Heart right ventricle (tissue), 16 donors: ENCODE data around the gene SLC39A3. TPM values are rescaled to one million over a fixed set of nuclear protein-coding genes. Genes with fewer than 3 reads are reported as not detected.

Experiments
- ATAC-seq, 8 donors: fragments of 200-7000 bp; cut with Tn5 transposase; one replicate each; pipeline ENCODE4 v1.9.1; 2020; ENCODE audit warnings: mild to moderate bottlenecking in 8 of 8, moderate library complexity in 8 of 8, moderate number of reproducible peaks in 1 of 8
- DNase-seq, 2 donors: peaks; one replicate each; pipeline ENCODE4 v3.0.0-alpha.2; 2020
- H3K27ac ChIP-seq, 10 donors: fragments of 200-600 bp; sonication (generic) in 2 of 10; one replicate each; pipeline versions ENCODE4 v1.5.0 to v1.8.0; 2020 to 2022; ENCODE audit warnings: mild to moderate bottlenecking in 3 of 10
- H3K27me3 ChIP-seq, 7 donors: fragments of 200-600 bp; one replicate each; pipeline ENCODE4 v1.8.0; 2021 to 2022; ENCODE audit warnings: mild to moderate bottlenecking in 2 of 7
- H3K36me3 ChIP-seq, 9 donors: fragments of 200-600 bp; sonication (generic) in 1 of 9; one replicate each; pipeline versions ENCODE4 v1.5.0 to v1.8.0; 2020 to 2022; ENCODE audit warnings: mild to moderate bottlenecking in 2 of 9
- H3K4me1 ChIP-seq, 9 donors: fragments of 200-600 bp; sonication (generic) in 1 of 9; one replicate each; pipeline versions ENCODE4 v1.5.0 to v1.8.0; 2020 to 2022; ENCODE audit warnings: mild to moderate bottlenecking in 4 of 9
- H3K4me3 ChIP-seq, 10 donors: fragments of 200-600 bp; sonication (generic) in 2 of 10; one replicate each; pipeline versions ENCODE4 v1.5.0 to v1.8.0; 2020 to 2022; ENCODE audit warnings: mild to moderate bottlenecking in 7 of 10, moderate library complexity in 2 of 10
- H3K9me3 ChIP-seq, 11 donors: fragments of 200-600 bp in 10 of 11; sonication (generic) in 2 of 11; one replicate each; pipeline versions ENCODE4 v1.5.0 to v1.8.0; 2013 to 2022; ENCODE audit warnings: mild to moderate bottlenecking in 2 of 11, control low read depth in 1 of 11, moderate library complexity in 1 of 11
- WGBS, 2 donors: extraction: QIAGEN DNeasy Blood & Tissue Kit; methylation state at CpG; one replicate each; pipeline ENCODE4 v1.1.7; 2013; ENCODE audit warnings: inconsistent platforms in 1 of 2; 5-methylcytosine and 5-hydroxymethylcytosine counted together
- intact Hi-C, 10 donors: fragments of 100-400 bp; cut with DNase I; formaldehyde crosslinking; loops; one replicate each; pipeline versions ENCODE4 v1.11.1 to v1.14.2; 2022
- polyA plus RNA-seq, 2 donors: library from polyadenylated mRNA; stranded (reverse); fragments of 200-250 nt; gene quantifications; one replicate each; pipeline ENCODE4 v1.2.3, GENCODE V29; 2013
- total RNA-seq, 10 donors: library from RNA; stranded (reverse); fragmentation: NEBNext Ultra II Directional in 3 of 10; extraction: Animal tissue kit (Norgen Biotek cat#: 25700) in 3 of 10; gene quantifications; one replicate each; pipeline versions ENCODE4 v1.2.1 to v1.2.4, GENCODE V29; 2021 to 2023
- TF ChIP-seq, protein P1 (sequence below), 9 donors: fragments of 200-600 bp; sonication (generic) in 2 of 9; IDR thresholded peaks; one replicate each; pipeline versions ENCODE4 v1.5.0 to v1.8.0; 2021 to 2022; ENCODE audit warnings: antibody characterized with exemption in 9 of 9, mild to moderate bottlenecking in 5 of 9, moderate library complexity in 1 of 9
- donor health status: Arrhythmogenic right ventricular cardiomyopathy.
- donor health status: ischemic (EF 13 %, LVEDD 7.1; RV severe dilation, severe dysfunction).
- donor health status: healthy with polysubstance abuse.
- donor health status: DM: no; HTN: yes; CAD: no.
- donor health status: DM: no; HTN: no; CAD: no.
- donor health status: ischemic (EF 25% LVEDD 6.9; RV normal size, moderate dysfunction).
- donor health status: ischemic (EF 25% LVEDD 5.7; RV mildly dilated, moderate dysfunction).
- donor health status: healthy.
- donor health status: DM: yes; HTN: yes; CAD: no.
- donor health status: Ischemic cardiomyopathy.
- donor health status: ischemic (EF 35%, LVEDD 5.7; RV mildly dilated, moderate dysfunction).
- donor health status: nonischemic (EF 11% LVEDD 7.7; RV severe dilation, severe dysfunction).
- donor health status: DM: yes; HTN: yes; CAD: no.
- donor health status: PGD.
- donor health status: ischemic (EF 29% LVEDD 5.4; RV normal size, mild dysfunction).
- donor health status: nonischemic (EF 23%, LVEDD 6.1; RV moderate dilation, normal function).

The SLC39A3 gene
- total and polyA plus RNA-seq, 12 donors = 16.5 to 66.8 (median 22.2) TPM

DNA sequence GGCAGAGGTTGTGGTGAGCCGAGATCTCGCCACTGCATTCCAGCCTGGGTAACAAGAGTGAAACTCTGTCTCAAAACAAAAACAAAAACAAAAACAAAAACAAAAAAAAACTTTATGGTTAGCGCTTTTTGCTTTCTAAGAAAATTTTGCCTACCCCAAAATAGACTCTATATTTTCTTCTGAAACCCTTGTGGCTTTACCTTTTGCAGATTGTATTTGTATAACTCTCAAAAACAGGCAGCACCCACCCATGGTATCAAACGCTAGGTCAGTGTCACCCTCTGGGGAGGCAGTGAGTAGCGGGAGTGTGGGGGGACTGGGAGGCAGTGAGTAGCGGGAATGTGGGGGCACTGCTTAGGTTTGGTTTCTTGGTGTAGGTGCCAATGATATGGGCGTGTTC, 7.5 kb upstream of the SLC39A3 start:
- H3K9me3 ChIP-seq = no peaks in the 10 kb centered on the region
- H3K4me1 ChIP-seq = peaks cover 0 to 8% (median 4%) of the 10 kb centered on the region in 9 donors
- H3K36me3 ChIP-seq = no peaks in the 10 kb centered on the region
- peaks cover 0 to 4% (median 0%) of the 10 kb centered on the region in 7 donors for H3K27me3 ChIP-seq
- H3K4me3 ChIP-seq = no peak overlapping the region
- TF ChIP-seq, protein P1, sequence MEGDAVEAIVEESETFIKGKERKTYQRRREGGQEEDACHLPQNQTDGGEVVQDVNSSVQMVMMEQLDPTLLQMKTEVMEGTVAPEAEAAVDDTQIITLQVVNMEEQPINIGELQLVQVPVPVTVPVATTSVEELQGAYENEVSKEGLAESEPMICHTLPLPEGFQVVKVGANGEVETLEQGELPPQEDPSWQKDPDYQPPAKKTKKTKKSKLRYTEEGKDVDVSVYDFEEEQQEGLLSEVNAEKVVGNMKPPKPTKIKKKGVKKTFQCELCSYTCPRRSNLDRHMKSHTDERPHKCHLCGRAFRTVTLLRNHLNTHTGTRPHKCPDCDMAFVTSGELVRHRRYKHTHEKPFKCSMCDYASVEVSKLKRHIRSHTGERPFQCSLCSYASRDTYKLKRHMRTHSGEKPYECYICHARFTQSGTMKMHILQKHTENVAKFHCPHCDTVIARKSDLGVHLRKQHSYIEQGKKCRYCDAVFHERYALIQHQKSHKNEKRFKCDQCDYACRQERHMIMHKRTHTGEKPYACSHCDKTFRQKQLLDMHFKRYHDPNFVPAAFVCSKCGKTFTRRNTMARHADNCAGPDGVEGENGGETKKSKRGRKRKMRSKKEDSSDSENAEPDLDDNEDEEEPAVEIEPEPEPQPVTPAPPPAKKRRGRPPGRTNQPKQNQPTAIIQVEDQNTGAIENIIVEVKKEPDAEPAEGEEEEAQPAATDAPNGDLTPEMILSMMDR (IDR thresholded peaks at IDR 0.05) = no peak
- DNase-seq = no peak
- WGBS, 2 donors = 80 to 90% methylated on average over 7 of the region's 7 CpGs
- H3K27ac ChIP-seq = no peak overlapping the region
- intact Hi-C loops = loop anchor here in 1 of 10 donors (5.0 kb wide), 1 partner anchor 100 kb away; no protein-coding TSS in a partner anchor
- ATAC-seq = no peak

DNA sequence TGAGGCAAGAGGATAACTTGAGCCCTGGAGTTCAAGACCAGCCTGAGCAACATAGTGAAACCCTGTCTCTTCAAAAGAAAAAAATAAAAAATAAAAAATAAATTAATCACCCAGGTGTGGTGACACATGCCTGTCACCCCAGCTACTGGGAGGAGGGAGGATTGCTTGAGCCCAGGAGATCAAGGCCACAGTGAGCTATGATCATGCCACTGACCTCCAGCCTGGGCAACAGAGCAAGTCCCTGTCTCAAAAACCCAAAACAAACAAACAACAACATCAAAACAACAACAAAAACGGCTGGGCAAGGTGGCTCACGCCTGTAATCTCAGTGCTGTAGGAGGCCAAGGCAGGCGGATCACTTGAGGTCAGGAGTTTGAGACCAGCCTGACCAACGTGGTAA, 4.3 kb upstream of the SLC39A3 start:
- Histone ChIP-seq H3K9me3 (no peaks in the 10 kb centered on the region), H3K4me1 (peaks cover 3 to 11% (median 8%) of the 10 kb centered on the region in 9 donors), H3K27me3 (peaks cover 0 to 4% (median 0%) of the 10 kb centered on the region in 7 donors), H3K27ac (no peak overlapping the region), H3K36me3 (no peaks in the 10 kb centered on the region), H3K4me3 (no peak overlapping the region)
- TF ChIP-seq, protein P1 (IDR thresholded peaks at IDR 0.05) = no peak
- ATAC-seq (no peak), DNase-seq (no peak)
- 30 to 41% methylated on average over 4 of the region's 4 CpGs for WGBS, 2 donors
- intact Hi-C loops = no loop called here

DNA sequence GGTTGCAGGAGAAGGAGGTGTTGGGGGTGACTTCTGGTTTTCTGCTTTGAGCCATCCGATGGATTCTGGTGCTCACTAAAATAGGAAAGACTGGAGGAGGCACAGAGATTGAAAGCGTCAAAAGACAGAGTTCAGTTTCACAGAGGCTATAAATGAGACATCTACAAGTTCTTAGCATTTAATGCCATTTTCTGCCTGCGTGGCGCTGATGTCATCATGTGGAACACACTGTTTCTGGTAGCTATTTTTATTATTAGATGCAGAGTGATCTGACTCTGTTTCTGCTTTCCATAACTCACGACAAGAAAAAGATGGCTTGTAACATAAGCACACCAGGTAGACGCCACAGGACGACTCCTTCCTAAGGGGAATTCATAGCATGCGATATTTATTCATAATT, 3.3 kb upstream of the SLC39A3 start:
- DNase-seq (no peak), ATAC-seq (no peak)
- Histone ChIP-seq H3K9me3 (no peaks in the 10 kb centered on the region), H3K4me1 (peaks cover 3 to 18% (median 13%) of the 10 kb centered on the region in 9 donors), H3K27me3 (peaks cover 0 to 4% (median 0%) of the 10 kb centered on the region in 7 donors), H3K36me3 (no peaks in the 10 kb centered on the region), H3K27ac (no peak overlapping the region), H3K4me3 (no peak overlapping the region)
- WGBS, 2 donors = 67 to 72% methylated on average over 8 of the region's 8 CpGs
- intact Hi-C loops = no loop called here
- TF ChIP-seq, protein P1 (IDR thresholded peaks at IDR 0.05) = no peak

DNA sequence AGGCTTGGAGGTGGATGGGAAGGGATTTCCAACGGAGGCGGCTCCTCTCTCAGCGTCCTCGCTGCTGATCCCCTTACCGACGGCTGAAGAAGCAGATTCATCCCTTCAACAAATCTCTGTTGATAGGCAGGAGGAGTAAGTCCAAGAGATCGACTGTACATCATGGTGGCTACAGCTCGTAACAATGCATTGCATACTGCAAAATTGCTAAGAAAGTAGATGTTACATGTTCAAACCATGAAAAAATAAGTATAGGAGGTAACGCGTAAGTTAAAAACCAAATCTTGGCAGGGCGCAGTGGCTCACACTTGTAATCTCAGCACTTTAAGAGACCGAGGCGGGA, 468 bp upstream of the SLC39A3 start:
- intact Hi-C loops = no loop called here
- WGBS, 2 donors = 42 to 43% methylated on average over 13 of the region's 13 CpGs
- peak overlapping the region in 4 of 10 donors; percentile 74 to 99 (median 97) for H3K4me3 ChIP-seq
- peaks cover 0 to 18% (median 3%) of the 10 kb centered on the region in 9 donors for H3K36me3 ChIP-seq
- H3K27ac ChIP-seq = no peak overlapping the region
- DNase-seq (no peak), ATAC-seq (no peak)
- peaks cover 3 to 31% (median 13%) of the 10 kb centered on the region in 9 donors for H3K4me1 ChIP-seq
- H3K9me3 ChIP-seq = peaks cover 0 to 5% (median 0%) of the 10 kb centered on the region in 11 donors
- peaks cover 0 to 4% (median 0%) of the 10 kb centered on the region in 7 donors for H3K27me3 ChIP-seq
- TF ChIP-seq, protein P1 (IDR thresholded peaks at IDR 0.05) = peak in 1 of 9 donors; percentile 1
